PC-3 (cell line): ENCODE measurements around the gene CDH22. TPM values are rescaled to one million over a fixed set of nuclear protein-coding genes. Genes with fewer than 3 reads are reported as not detected.

Experiments used
- ATAC-seq: fragments of 200-7000 bp; cut with Tn5 transposase; 2 replicates; pipeline ENCODE4 v1.9.1; 2020; ENCODE audit warnings: mild to moderate bottlenecking, moderate library complexity
- BruUV-seq: library from RNA; stranded (reverse); fragments of 400-500 nt; replicated peaks from 2 replicates; lab custom pipeline; 2021; lab: Mats Ljungman, UMichigan
- CTCF ChIA-PET: fragments of 300-600 bp; sonication (Branson Sonifier 250); formaldehyde crosslinking; loops from one replicate; lab custom pipeline; 2022; ENCODE audit warnings: antibody characterized with exemption; lab: Charles Lee
- POLR2A ChIA-PET: fragments of 300-600 bp; sonication (Branson Sonifier 250); formaldehyde crosslinking; loops from one replicate; lab custom pipeline; 2022; ENCODE audit warnings: antibody characterized with exemption; ENCODE audit not compliant: unreplicated experiment; lab: Charles Lee
- DNase-seq: peaks from one replicate; pipeline ENCODE4 v3.0.0-alpha.2; 2015
- H2AFZ ChIP-seq: fragments of 300-600 bp; sonication (generic); 2 replicates; pipeline ENCODE4 v1.6.0; 2016; ENCODE audit warnings: antibody characterized with exemption, low read length
- H3F3A ChIP-seq: fragments of 300-600 bp; sonication (generic); one replicate; pipeline ENCODE4 v1.6.0; 2017; ENCODE audit warnings: antibody characterized with exemption, low read length, control low read depth, mild to moderate bottlenecking; ENCODE audit not compliant: unreplicated experiment
- H3K27ac ChIP-seq: fragments of 300-600 bp; sonication (generic); 2 replicates; pipeline ENCODE4 v1.5.1; 2016; ENCODE audit warnings: mild to moderate bottlenecking, low read length
- H3K27me3 ChIP-seq: fragments of 300-600 bp; sonication (generic); 2 replicates; pipeline ENCODE4 v1.6.1; 2016; ENCODE audit warnings: low read length, mixed read lengths
- H3K36me3 ChIP-seq: fragments of 300-600 bp; sonication (generic); 2 replicates; pipeline ENCODE4 v1.6.1; 2016; ENCODE audit warnings: low read depth, mixed run types, low read length, mixed read lengths
- H3K4me1 ChIP-seq: fragments of 300-600 bp; sonication (generic); 2 replicates; pipeline ENCODE4 v1.5.1; 2016; ENCODE audit warnings: low read length; ENCODE audit not compliant: insufficient read depth
- H3K4me2 ChIP-seq: fragments of 300-600 bp; sonication (generic); 2 replicates; pipeline ENCODE4 v1.6.0; 2016; ENCODE audit warnings: low read length
- H3K4me3 ChIP-seq: fragments of 300-600 bp; sonication (generic); 2 replicates; pipeline ENCODE4 v1.5.1; 2016; ENCODE audit warnings: mild to moderate bottlenecking, low read length, mixed read lengths
- H3K79me2 ChIP-seq: fragments of 300-600 bp; sonication (generic); 2 replicates; pipeline ENCODE4 v1.6.1; 2017; ENCODE audit warnings: low read length, mixed read lengths
- H3K9ac ChIP-seq: fragments of 300-600 bp; sonication (generic); 2 replicates; pipeline ENCODE4 v1.6.0; 2016; ENCODE audit warnings: mild to moderate bottlenecking, low read length
- H3K9me2 ChIP-seq: fragments of 300-600 bp; sonication (generic); replicated peaks from 2 replicates; pipeline ENCODE4 v1.6.1; 2016; ENCODE audit warnings: mixed run types, low read length, mixed read lengths
- H3K9me3 ChIP-seq: fragments of 300-600 bp; sonication (generic); 2 replicates; pipeline ENCODE4 v1.6.1; 2016; ENCODE audit warnings: low read length, mixed read lengths
- H4K20me1 ChIP-seq: fragments of 300-600 bp; sonication (generic); 2 replicates; pipeline ENCODE4 v1.6.1; 2016; ENCODE audit warnings: low read length, mixed read lengths
- CTCF ChIP-seq: fragments of 300-600 bp; sonication (generic); conservative IDR thresholded peaks from 2 replicates; pipeline ENCODE4 v1.5.1; 2017; ENCODE audit warnings: antibody characterized with exemption, low read depth, mild to moderate bottlenecking, low read length
- EZH2 ChIP-seq: fragments of 300-600 bp; sonication (generic); IDR thresholded peaks from one replicate; pipeline ENCODE4 v1.6.1; 2017; ENCODE audit warnings: antibody characterized with exemption, mild to moderate bottlenecking, low read length; ENCODE audit not compliant: unreplicated experiment
- EZH2phosphoT487 ChIP-seq: fragments of 300-600 bp; sonication (generic); IDR thresholded peaks from 2 replicates; pipeline ENCODE4 v1.6.1; 2018; ENCODE audit warnings: mild to moderate bottlenecking, antibody characterized with exemption, low read length, borderline replicate concordance
- intact Hi-C: fragments of 100-400 bp; cut with micrococcal nuclease; formaldehyde crosslinking; loops from 2 replicates; pipeline ENCODE4 v1.9.0; 2023
- total RNA-seq: library from RNA; depleted of rRNA; stranded (reverse); fragments of >200 nt; gene quantifications from 2 replicates; pipeline ENCODE4 v1.2.3, GENCODE V29; 2014

The CDH22 gene
- total RNA-seq, 1 experiment from 2014 or later = not detected

GRCh38 chr20:46332373-46333160 lies 24.3 kb upstream of the CDH22 start:
- Histone ChIP-seq H3K9me2 (no peaks in the 10 kb centered on the region), H3K4me1 (no peaks in the 10 kb centered on the region), H3K79me2 (no peaks in the 10 kb centered on the region), H3K27me3 (peaks cover 19% of the 10 kb centered on the region; the same call in 1 of the 2 replicates), H4K20me1 (no peaks in the 10 kb centered on the region), H3K4me3 (no peak overlapping the region), H3K9me3 (no peaks in the 10 kb centered on the region), H3K27ac (no peak overlapping the region), H3F3A (no peaks in the 10 kb centered on the region), H3K9ac (no peak overlapping the region), H3K4me2 (no peak overlapping the region), H3K36me3 (no peaks in the 10 kb centered on the region), H2AFZ (no peak overlapping the region)
- no TSS peak for BruUV-seq
- CTCF ChIA-PET = interaction anchor here (0.7 kb wide), 1 partner anchor 178 kb away, joined by 8 read pairs; no protein-coding TSS in a partner anchor
- POLR2A ChIA-PET = no interaction called here
- DNase-seq (no peak), ATAC-seq (no peak)
- intact Hi-C loops = no loop called here
- no peak for TF ChIP-seq CTCF
- no peak for TF ChIP-seq EZH2phosphoT487
- TF ChIP-seq EZH2 = no peak

GRCh38 chr20:46331611-46332361 lies 23.5 kb upstream of the CDH22 start:
- ChIA-PET POLR2A (no interaction called here), CTCF (no interaction called here)

More at GRCh38 chr20:46331611-46332361, 23.5 kb upstream of the CDH22 start:
- peak; percentile 49 for ATAC-seq
- H3K27me3 ChIP-seq = peaks cover 11% of the 10 kb centered on the region; the same call in 1 of the 2 replicates
- H3K27ac ChIP-seq = no peak overlapping the region
- no peak for DNase-seq
- H3F3A ChIP-seq = no peaks in the 10 kb centered on the region
- TF ChIP-seq EZH2phosphoT487 = no peak
- no peak for TF ChIP-seq EZH2
- TF ChIP-seq CTCF = no peak
- H3K4me2 ChIP-seq = no peak overlapping the region
- H3K4me3 ChIP-seq = no peak overlapping the region
- no peaks in the 10 kb centered on the region for H3K9me3 ChIP-seq
- intact Hi-C loops = no loop called here
- H3K79me2 ChIP-seq = no peaks in the 10 kb centered on the region
- no peaks in the 10 kb centered on the region for H3K9me2 ChIP-seq
- no TSS peak for BruUV-seq
- H3K36me3 ChIP-seq = no peaks in the 10 kb centered on the region
- no peak overlapping the region for H3K9ac ChIP-seq
- no peak overlapping the region for H2AFZ ChIP-seq
- H3K4me1 ChIP-seq = no peaks in the 10 kb centered on the region
- H4K20me1 ChIP-seq = no peaks in the 10 kb centered on the region
